OCI-LY1 (cell line): ENCODE measurements around the gene FBRSL1.

ENCODE experiments used
- CTCF ChIP-seq: fragments of 200-600 bp; sonication (generic), shearing (Covaris generic); IDR thresholded peaks from 2 replicates; pipeline ENCODE4 v1.5.1; 2017; ENCODE audit warnings: mild to moderate bottlenecking, antibody characterized with exemption, low read length, moderate library complexity, mixed read lengths
- EZH2 ChIP-seq: fragments of 200-600 bp; sonication (generic), shearing (Covaris generic); IDR thresholded peaks from 2 replicates; pipeline ENCODE4 v1.8.0; 2017; ENCODE audit warnings: borderline replicate concordance, mixed run types, mild to moderate bottlenecking, antibody characterized with exemption, low read length, moderate library complexity, mixed read lengths

GRCh38 chr12:132491761-132492378 is 1.9 kb downstream of the FBRSL1 start:
- no peak for TF ChIP-seq CTCF
- no peak for TF ChIP-seq EZH2
